ENCODE measurements around the gene USP12. TPM values are rescaled to one million over a fixed set of nuclear protein-coding genes. Genes with fewer than 3 reads are reported as not detected.
A peak's percentile ranks its signal among the peaks of the same experiment; 100 is the strongest.

Gene USP12
- total RNA-seq, 1 donor from 2014 or later = 19.1 TPM

DNA sequence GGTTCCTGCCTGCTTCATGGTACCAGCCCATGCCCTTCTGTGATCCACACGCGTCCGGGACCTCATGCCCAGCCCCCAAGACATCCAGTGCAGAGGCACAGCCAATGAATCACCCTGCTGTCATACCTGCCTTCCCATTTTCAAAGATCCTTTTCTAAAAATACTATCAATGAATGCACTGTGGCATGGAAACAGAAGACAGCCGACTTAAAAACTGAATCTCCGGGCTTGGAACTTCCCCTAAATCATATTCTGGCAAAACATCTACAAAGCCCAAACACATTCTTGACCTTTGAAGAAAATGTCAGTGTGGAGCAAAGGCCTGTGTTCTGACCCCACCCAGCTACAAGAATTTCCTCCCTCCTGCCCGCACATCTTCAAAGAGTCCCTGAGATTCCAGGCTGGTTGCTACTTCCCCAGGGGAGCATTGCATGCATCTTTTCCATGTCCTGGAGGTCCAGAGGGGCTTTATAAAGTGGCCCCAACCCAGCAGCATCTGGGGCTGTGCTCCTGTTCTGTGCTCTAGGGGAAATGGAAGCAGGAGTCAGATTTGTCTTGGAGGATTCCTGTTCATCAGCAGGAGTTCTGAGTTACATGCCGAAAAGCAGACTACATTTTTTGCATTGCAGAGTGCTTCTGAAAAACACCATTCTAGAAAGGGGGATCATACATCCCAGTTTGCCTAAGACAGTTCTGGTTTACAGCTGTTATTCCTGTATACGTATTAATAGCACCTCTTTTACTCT is 135.2 kb downstream of the USP12 start:
- H3K4me3 Mint-ChIP-seq = no peak overlapping the region
- no peaks in the 10 kb centered on the region for H3K9me3 Mint-ChIP-seq
- H3K36me3 Mint-ChIP-seq = no peaks in the 10 kb centered on the region
- H3K4me1 Mint-ChIP-seq (ENCODE audit: unreplicated experiment) = peaks cover 12% of the 10 kb centered on the region
- H3K27me3 Mint-ChIP-seq = peaks cover 58% of the 10 kb centered on the region
- DNase-seq (ENCODE audit: extremely low spot score, unreplicated experiment) = no peak
- H3K27ac Mint-ChIP-seq = no peak overlapping the region
- TF ChIP-seq, protein P1, sequence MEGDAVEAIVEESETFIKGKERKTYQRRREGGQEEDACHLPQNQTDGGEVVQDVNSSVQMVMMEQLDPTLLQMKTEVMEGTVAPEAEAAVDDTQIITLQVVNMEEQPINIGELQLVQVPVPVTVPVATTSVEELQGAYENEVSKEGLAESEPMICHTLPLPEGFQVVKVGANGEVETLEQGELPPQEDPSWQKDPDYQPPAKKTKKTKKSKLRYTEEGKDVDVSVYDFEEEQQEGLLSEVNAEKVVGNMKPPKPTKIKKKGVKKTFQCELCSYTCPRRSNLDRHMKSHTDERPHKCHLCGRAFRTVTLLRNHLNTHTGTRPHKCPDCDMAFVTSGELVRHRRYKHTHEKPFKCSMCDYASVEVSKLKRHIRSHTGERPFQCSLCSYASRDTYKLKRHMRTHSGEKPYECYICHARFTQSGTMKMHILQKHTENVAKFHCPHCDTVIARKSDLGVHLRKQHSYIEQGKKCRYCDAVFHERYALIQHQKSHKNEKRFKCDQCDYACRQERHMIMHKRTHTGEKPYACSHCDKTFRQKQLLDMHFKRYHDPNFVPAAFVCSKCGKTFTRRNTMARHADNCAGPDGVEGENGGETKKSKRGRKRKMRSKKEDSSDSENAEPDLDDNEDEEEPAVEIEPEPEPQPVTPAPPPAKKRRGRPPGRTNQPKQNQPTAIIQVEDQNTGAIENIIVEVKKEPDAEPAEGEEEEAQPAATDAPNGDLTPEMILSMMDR (conservative IDR thresholded peaks at IDR 0.05) = no peak

DNA sequence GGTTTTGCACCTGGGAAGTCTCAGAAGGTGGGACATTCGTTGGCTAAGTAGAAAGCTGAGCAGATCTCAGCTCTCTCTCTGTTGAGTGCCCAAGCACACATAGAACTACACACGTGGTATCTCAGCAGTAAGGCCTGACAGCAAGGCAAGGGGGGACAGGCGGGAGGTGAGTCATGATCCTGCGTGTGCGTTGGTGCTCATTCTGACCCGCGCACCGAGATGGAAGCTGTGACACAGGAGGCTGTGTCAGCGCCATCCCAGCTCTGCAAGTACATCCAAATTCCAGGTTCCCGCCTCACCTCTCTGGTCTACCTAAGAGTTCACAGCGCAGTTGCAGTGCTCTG is 135.7 kb downstream of the USP12 start:
- Mint-ChIP-seq H3K4me3 (no peak overlapping the region), H3K36me3 (no peaks in the 10 kb centered on the region), H3K9me3 (no peaks in the 10 kb centered on the region), H3K4me1 (ENCODE audit: unreplicated experiment) (peaks cover 12% of the 10 kb centered on the region), H3K27ac (no peak overlapping the region), H3K27me3 (peaks cover 53% of the 10 kb centered on the region)
- DNase-seq (ENCODE audit: extremely low spot score, unreplicated experiment) = no peak
- TF ChIP-seq, protein P1 (conservative IDR thresholded peaks at IDR 0.05) = no peak

DNA sequence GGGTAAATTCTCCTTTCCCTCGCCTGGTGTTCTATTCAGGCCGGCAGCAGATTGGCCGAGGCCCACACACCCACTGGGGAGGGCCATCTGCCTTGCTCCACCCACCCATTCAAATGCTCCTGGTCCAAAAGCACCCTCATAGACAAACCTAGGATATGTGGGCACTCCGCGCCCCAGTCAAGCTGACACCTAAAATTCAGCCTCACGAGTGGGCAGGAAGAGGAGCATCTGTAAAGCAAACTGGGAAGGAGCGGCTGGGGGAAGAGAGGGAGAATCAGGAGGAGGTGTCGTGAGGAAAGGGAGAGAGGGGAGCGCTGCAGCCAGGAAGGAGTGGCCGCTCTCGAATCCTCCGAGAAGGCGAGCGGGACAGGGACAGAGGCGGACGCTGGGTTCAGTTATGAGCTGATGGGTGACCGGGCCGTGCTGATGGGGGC is 136.9 kb downstream of the USP12 start:
- peak overlapping the region; percentile 80 for H3K4me3 Mint-ChIP-seq
- H3K27ac Mint-ChIP-seq = no peak overlapping the region
- H3K36me3 Mint-ChIP-seq = no peaks in the 10 kb centered on the region
- no peak for DNase-seq (ENCODE audit: extremely low spot score, unreplicated experiment)
- TF ChIP-seq, protein P1 (conservative IDR thresholded peaks at IDR 0.05) = no peak
- H3K4me1 Mint-ChIP-seq (ENCODE audit: unreplicated experiment) = peaks cover 12% of the 10 kb centered on the region
- H3K9me3 Mint-ChIP-seq = no peaks in the 10 kb centered on the region
- H3K27me3 Mint-ChIP-seq = peaks cover 54% of the 10 kb centered on the region

DNA sequence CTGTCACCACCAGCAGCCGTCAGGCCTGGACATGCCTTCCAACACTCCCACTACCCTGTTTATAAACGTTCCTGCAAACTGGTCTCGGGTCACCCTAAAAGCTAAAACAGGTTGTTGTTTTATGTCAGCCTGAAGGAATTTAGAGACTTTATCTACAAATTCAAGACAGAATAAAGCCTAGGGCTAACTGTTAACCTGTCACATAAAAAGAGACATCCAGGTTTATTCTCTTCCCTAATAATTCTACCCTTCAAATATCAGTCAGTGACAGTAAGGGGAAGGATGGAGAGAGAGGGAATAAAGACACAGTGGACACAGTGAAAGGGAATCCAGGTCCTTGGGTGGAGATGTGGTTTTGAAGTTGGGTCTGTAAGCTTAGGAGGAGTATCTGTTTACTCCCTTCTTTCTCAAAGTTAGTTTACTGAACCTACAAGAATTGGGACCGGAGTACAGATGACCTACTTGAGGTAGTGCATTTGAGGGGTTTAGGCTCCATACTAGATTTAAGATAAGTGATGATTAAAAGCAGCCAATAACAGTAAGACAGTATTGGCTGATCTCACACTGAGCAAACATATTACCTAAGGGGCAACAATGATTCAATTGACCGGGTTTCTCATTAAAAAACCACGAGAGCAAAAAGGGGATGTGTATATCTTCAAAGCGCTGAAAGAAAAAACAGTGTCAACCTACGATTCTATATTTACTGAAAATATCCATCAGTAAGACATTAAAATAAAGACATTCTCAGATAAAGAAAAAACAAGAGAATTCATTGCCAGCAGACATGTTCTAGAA is 142.7 kb downstream of the USP12 start:
- H3K27ac Mint-ChIP-seq = no peak overlapping the region
- TF ChIP-seq, protein P1 (conservative IDR thresholded peaks at IDR 0.05) = no peak
- H3K9me3 Mint-ChIP-seq = no peaks in the 10 kb centered on the region
- no peak overlapping the region for H3K4me3 Mint-ChIP-seq
- no peaks in the 10 kb centered on the region for H3K36me3 Mint-ChIP-seq
- no peaks in the 10 kb centered on the region for H3K4me1 Mint-ChIP-seq (ENCODE audit: unreplicated experiment)
- DNase-seq (ENCODE audit: extremely low spot score, unreplicated experiment) = no peak
- H3K27me3 Mint-ChIP-seq = peaks cover 59% of the 10 kb centered on the region

DNA sequence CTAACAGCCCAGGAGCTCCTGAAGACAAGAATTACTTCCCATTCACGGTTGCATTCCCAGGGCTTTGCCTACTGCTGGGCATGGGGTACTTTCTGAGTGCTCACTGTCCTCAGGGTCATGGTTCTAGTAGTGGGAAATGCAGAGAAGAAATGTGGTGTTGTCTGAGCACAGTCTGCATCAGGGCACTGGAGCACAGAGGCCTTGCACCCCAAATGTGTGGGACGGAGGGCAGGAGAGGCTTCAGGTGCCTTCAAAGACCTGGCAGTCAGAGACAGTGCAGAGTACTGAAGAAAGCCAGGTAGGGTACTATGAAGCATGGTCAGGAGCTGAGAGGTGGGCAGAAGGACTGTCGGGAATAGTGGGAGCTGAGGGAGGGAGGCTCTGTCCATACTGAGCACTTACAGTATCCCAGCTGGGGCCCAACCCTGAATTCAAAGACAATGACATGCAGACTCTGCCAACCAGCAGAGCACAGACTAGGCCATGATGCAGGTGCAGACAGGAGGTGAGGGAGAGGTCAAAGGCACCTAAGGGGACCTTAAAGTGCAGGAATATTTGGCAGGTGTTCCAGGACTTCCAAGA is 144.4 kb downstream of the USP12 start:
- TF ChIP-seq, protein P1 (conservative IDR thresholded peaks at IDR 0.05) = no peak
- Mint-ChIP-seq H3K36me3 (no peaks in the 10 kb centered on the region), H3K4me3 (no peak overlapping the region), H3K4me1 (ENCODE audit: unreplicated experiment) (no peaks in the 10 kb centered on the region), H3K9me3 (no peaks in the 10 kb centered on the region), H3K27ac (no peak overlapping the region), H3K27me3 (peaks cover 49% of the 10 kb centered on the region)
- DNase-seq (ENCODE audit: extremely low spot score, unreplicated experiment) = no peak
